Stomach (tissue), 4 donors: ENCODE data around the gene PPP1R3E.

Experiments
- CTCF ChIP-seq, 7 experiments: fragments of 450-650 bp in 4 of 7; fragments of 200-600 bp in 3 of 7; sonication (generic) in 3 of 7; IDR thresholded peaks; one replicate each; pipeline ENCODE4 v1.5.1; 2016 to 2019; ENCODE audit warnings: antibody characterized with exemption in 7 of 7, control low read depth in 2 of 7, mild to moderate bottlenecking in 1 of 7
- POLR2A ChIP-seq, 4 donors: fragments of 450-650 bp; IDR thresholded peaks; one replicate each; pipeline ENCODE4 v1.6.1; 2016; ENCODE audit warnings: antibody characterized with exemption in 4 of 4, control low read depth in 2 of 4, mild to moderate bottlenecking in 1 of 4, moderate library complexity in 1 of 4
- POLR2AphosphoS5 ChIP-seq, 3 donors: sonication (generic); formaldehyde crosslinking; IDR thresholded peaks; one replicate each; pipeline ENCODE4 v1.6.1; 2016; ENCODE audit warnings: antibody characterized with exemption in 3 of 3

DNA sequence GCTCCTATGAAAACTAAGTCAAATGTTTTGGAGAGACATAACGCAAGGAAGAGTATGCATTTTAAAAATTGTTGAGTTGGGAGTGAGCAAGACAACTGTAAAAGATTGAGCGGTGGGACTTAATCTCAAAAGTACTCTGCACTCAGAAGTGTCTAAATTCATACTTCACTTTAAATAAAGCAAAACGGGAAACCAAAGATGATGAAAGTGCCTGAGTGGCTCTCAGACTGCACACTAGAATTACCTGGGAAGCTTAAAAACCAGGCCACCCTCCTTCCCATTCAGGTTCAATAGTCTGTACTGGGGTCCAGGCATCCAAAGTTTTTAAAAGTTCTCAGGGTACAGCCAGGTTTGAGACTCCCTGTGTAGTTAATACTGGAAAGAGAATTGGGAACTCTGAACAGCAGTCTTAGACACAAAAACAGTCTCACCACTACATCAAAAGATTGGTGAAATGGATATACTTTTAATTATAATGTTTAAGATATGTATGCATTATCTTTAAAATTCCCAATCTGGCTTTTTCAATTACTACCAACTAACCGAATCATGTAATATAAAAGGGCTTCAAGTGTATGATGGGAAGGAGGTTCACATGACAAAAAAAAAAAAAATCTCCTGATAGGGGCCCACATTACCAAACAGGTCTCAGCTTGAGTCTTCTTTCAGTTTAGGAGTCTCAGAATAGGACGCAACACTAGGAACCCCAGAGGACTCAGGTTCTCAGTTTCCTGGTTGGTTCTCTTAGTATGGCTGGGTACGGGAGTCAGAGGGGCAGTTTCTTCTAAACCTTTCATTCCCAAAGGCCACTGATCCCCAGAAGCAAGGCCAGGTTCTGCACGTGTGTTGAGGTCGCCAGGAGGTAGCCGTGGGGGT, 17.8 kb downstream of the PPP1R3E start:
- TF ChIP-seq POLR2AphosphoS5 (IDR thresholded peaks at IDR 0.05): no peak
- no peak for TF ChIP-seq POLR2A (IDR thresholded peaks at IDR 0.05)
- no peak for TF ChIP-seq CTCF (IDR thresholded peaks at IDR 0.05)
